ENCODE results near the gene PSMB7.

Gene PSMB7

GRCh38 chr9:124347206-124347967 is 67.9 kb downstream of the PSMB7 start:
- Histone ChIP-seq H3K9me3 (replicated peaks; ENCODE audit: insufficient read depth, low read length) (no peaks in the 10 kb centered on the region), H3K9me2 (replicated peaks; ENCODE audit: insufficient read depth, low read length) (no peaks in the 10 kb centered on the region), H3K4me2 (ENCODE audit: low read depth, low read length) (no peak overlapping the region), H2AFZ (ENCODE audit: low read length) (no peak overlapping the region), H3K79me2 (ENCODE audit: low read length) (no peaks in the 10 kb centered on the region), H3K27me3 (replicated peaks; ENCODE audit: insufficient read depth, low read length) (no peaks in the 10 kb centered on the region), H3K9ac (ENCODE audit: low read length) (no peak overlapping the region), H3F3A (ENCODE audit: insufficient read depth, low read length) (no peaks in the 10 kb centered on the region), H3K4me1 (ENCODE audit: low read length) (no peaks in the 10 kb centered on the region), H3K4me3 (ENCODE audit: low read length) (no peak overlapping the region), H3K27ac (ENCODE audit: low read length) (no peak overlapping the region), H4K20me1 (ENCODE audit: insufficient read depth, low read length) (no peaks in the 10 kb centered on the region), H3K36me3 (replicated peaks; ENCODE audit: insufficient read depth, low read length) (0 out of 2 replicates have a peak, but pooled peaks cover 7% of the 10 kb centered on the region)
- TF ChIP-seq CTCF (IDR thresholded peaks at IDR 0.05; ENCODE audit: low read length) (no peak), EZH2 (optimal IDR thresholded peaks at IDR 0.05; ENCODE audit: low read depth, low read length) (no peak), EZH2phosphoT487 (IDR thresholded peaks at IDR 0.05; ENCODE audit: low read length) (no peak)
- DNase-seq: no peak

GRCh38 chr9:124346347-124347163 is 68.7 kb downstream of the PSMB7 start:
- H3K9me2 ChIP-seq (replicated peaks; ENCODE audit: insufficient read depth, low read length): no peaks in the 10 kb centered on the region
- H3K9me3 ChIP-seq (replicated peaks; ENCODE audit: insufficient read depth, low read length): no peaks in the 10 kb centered on the region
- H3K4me2 ChIP-seq (ENCODE audit: low read depth, low read length): no peak overlapping the region
- TF ChIP-seq CTCF (IDR thresholded peaks at IDR 0.05; ENCODE audit: low read length) (no peak), EZH2 (optimal IDR thresholded peaks at IDR 0.05; ENCODE audit: low read depth, low read length) (no peak), EZH2phosphoT487 (IDR thresholded peaks at IDR 0.05; ENCODE audit: low read length) (no peak)
- no peak overlapping the region for H3K27ac ChIP-seq (ENCODE audit: low read length)
- no peaks in the 10 kb centered on the region for H3K4me1 ChIP-seq (ENCODE audit: low read length)
- no peak for DNase-seq
- no peak overlapping the region for H3K9ac ChIP-seq (ENCODE audit: low read length)
- no peak overlapping the region for H2AFZ ChIP-seq (ENCODE audit: low read length)
- no peaks in the 10 kb centered on the region for H3K27me3 ChIP-seq (replicated peaks; ENCODE audit: insufficient read depth, low read length)
- H3K4me3 ChIP-seq (ENCODE audit: low read length): no peak overlapping the region
- H3K36me3 ChIP-seq (replicated peaks; ENCODE audit: insufficient read depth, low read length): no peaks in the 10 kb centered on the region
- H3K79me2 ChIP-seq (ENCODE audit: low read length): no peaks in the 10 kb centered on the region
- no peaks in the 10 kb centered on the region for H4K20me1 ChIP-seq (ENCODE audit: insufficient read depth, low read length)
- no peaks in the 10 kb centered on the region for H3F3A ChIP-seq (ENCODE audit: insufficient read depth, low read length)

GRCh38 chr9:124345751-124346281 is 69.4 kb downstream of the PSMB7 start:
- H3K4me2 ChIP-seq (ENCODE audit: low read depth, low read length): no peak overlapping the region
- H3K9me2 ChIP-seq (replicated peaks; ENCODE audit: insufficient read depth, low read length): no peaks in the 10 kb centered on the region
- no peaks in the 10 kb centered on the region for H4K20me1 ChIP-seq (ENCODE audit: insufficient read depth, low read length)
- H2AFZ ChIP-seq (ENCODE audit: low read length): no peak overlapping the region
- H3K9me3 ChIP-seq (replicated peaks; ENCODE audit: insufficient read depth, low read length): no peaks in the 10 kb centered on the region
- no peaks in the 10 kb centered on the region for H3K36me3 ChIP-seq (replicated peaks; ENCODE audit: insufficient read depth, low read length)
- DNase-seq: no peak
- TF ChIP-seq CTCF (IDR thresholded peaks at IDR 0.05; ENCODE audit: low read length) (no peak), EZH2phosphoT487 (IDR thresholded peaks at IDR 0.05; ENCODE audit: low read length) (no peak), EZH2 (optimal IDR thresholded peaks at IDR 0.05; ENCODE audit: low read depth, low read length) (no peak)
- H3K27ac ChIP-seq (ENCODE audit: low read length): no peak overlapping the region
- no peaks in the 10 kb centered on the region for H3K27me3 ChIP-seq (replicated peaks; ENCODE audit: insufficient read depth, low read length)
- no peaks in the 10 kb centered on the region for H3K4me1 ChIP-seq (ENCODE audit: low read length)
- H3K9ac ChIP-seq (ENCODE audit: low read length): no peak overlapping the region
- H3K79me2 ChIP-seq (ENCODE audit: low read length): no peaks in the 10 kb centered on the region
- H3F3A ChIP-seq (ENCODE audit: insufficient read depth, low read length): no peaks in the 10 kb centered on the region
- no peak overlapping the region for H3K4me3 ChIP-seq (ENCODE audit: low read length)

Measured in MM.1S (cell line).